ENCODE results near the gene IGSF1. TPM values are rescaled to one million over a fixed set of nuclear protein-coding genes. Genes with fewer than 3 reads are reported as not detected.

The IGSF1 gene
- polyA plus RNA-seq, 4 donors: 0.15 to 14.4 TPM; not detected in 2

GRCh38 chrX:131306601-131307000 is 17.5 kb upstream of the IGSF1 start:
- 8 to 31% (median 27%) methylated on average over 1 of the region's 1 CpG for WGBS, 3 donors

GRCh38 chrX:131305926-131306325 is 16.8 kb upstream of the IGSF1 start:
- H3K27me3 ChIP-seq (ENCODE audit: control insufficient read depth in 3 of 3, insufficient read depth in 3 of 3, low read length in 3 of 3): no peaks in the 10 kb centered on the region

More at GRCh38 chrX:131306601-131307000, 17.5 kb upstream of the IGSF1 start:
- FAIRE-seq: no peak
- Histone ChIP-seq H3K4me1 (ENCODE audit: control insufficient read depth in 3 of 3, insufficient read depth in 2 of 3, low read depth in 1 of 3, low read length in 2 of 3) (no peaks in the 10 kb centered on the region), H3K36me3 (ENCODE audit: control insufficient read depth in 3 of 3, insufficient read depth in 2 of 3, low read depth in 1 of 3, low read length in 3 of 3) (no peaks in the 10 kb centered on the region), H3K9me3 (ENCODE audit: control insufficient read depth in 2 of 2, insufficient read depth in 1 of 2, low read depth in 1 of 2, low read length in 1 of 2) (no peaks in the 10 kb centered on the region), H3K27me3 (ENCODE audit: control insufficient read depth in 3 of 3, insufficient read depth in 3 of 3, low read length in 3 of 3) (no peaks in the 10 kb centered on the region), H3K4me3 (ENCODE audit: low read depth in 1 of 3, low read length in 3 of 3) (no peak overlapping the region), H3K27ac (ENCODE audit: low read depth in 1 of 3, low read length in 2 of 3) (no peak overlapping the region)
- DNase-seq: no peak

GRCh38 chrX:131302701-131303100 is 13.6 kb upstream of the IGSF1 start:
- no peak overlapping the region for H3K4me3 ChIP-seq (ENCODE audit: low read depth in 1 of 3, low read length in 3 of 3)
- DNase-seq: no peak
- H3K4me1 ChIP-seq (ENCODE audit: control insufficient read depth in 3 of 3, insufficient read depth in 2 of 3, low read depth in 1 of 3, low read length in 2 of 3): no peaks in the 10 kb centered on the region
- FAIRE-seq: no peak
- no peak overlapping the region for H3K27ac ChIP-seq (ENCODE audit: low read depth in 1 of 3, low read length in 2 of 3)
- H3K27me3 ChIP-seq (ENCODE audit: control insufficient read depth in 3 of 3, insufficient read depth in 3 of 3, low read length in 3 of 3): no peaks in the 10 kb centered on the region
- no peaks in the 10 kb centered on the region for H3K36me3 ChIP-seq (ENCODE audit: control insufficient read depth in 3 of 3, insufficient read depth in 2 of 3, low read depth in 1 of 3, low read length in 3 of 3)
- no peaks in the 10 kb centered on the region for H3K9me3 ChIP-seq (ENCODE audit: control insufficient read depth in 2 of 2, insufficient read depth in 1 of 2, low read depth in 1 of 2, low read length in 1 of 2)
- WGBS, 3 donors: 67 to 80% (median 69%) methylated on average over 3 of the region's 3 CpGs

More at GRCh38 chrX:131305926-131306325, 16.8 kb upstream of the IGSF1 start:
- Histone ChIP-seq H3K36me3 (ENCODE audit: control insufficient read depth in 3 of 3, insufficient read depth in 2 of 3, low read depth in 1 of 3, low read length in 3 of 3) (no peaks in the 10 kb centered on the region), H3K4me3 (ENCODE audit: low read depth in 1 of 3, low read length in 3 of 3) (no peak overlapping the region), H3K9me3 (ENCODE audit: control insufficient read depth in 2 of 2, insufficient read depth in 1 of 2, low read depth in 1 of 2, low read length in 1 of 2) (no peaks in the 10 kb centered on the region), H3K4me1 (ENCODE audit: control insufficient read depth in 3 of 3, insufficient read depth in 2 of 3, low read depth in 1 of 3, low read length in 2 of 3) (no peaks in the 10 kb centered on the region), H3K27ac (ENCODE audit: low read depth in 1 of 3, low read length in 2 of 3) (no peak overlapping the region)
- FAIRE-seq: no peak
- WGBS, 3 donors: 29 to 58% (median 42%) methylated on average over 2 of the region's 2 CpGs
- no peak for DNase-seq

- Histone ChIP-seq H3K9me3 (ENCODE audit: control insufficient read depth in 2 of 2, insufficient read depth in 1 of 2, low read depth in 1 of 2, low read length in 1 of 2) (no peaks in the 10 kb centered on the region), H3K27me3 (ENCODE audit: control insufficient read depth in 3 of 3, insufficient read depth in 3 of 3, low read length in 3 of 3) (no peaks in the 10 kb centered on the region), H3K4me1 (ENCODE audit: control insufficient read depth in 3 of 3, insufficient read depth in 2 of 3, low read depth in 1 of 3, low read length in 2 of 3) (no peaks in the 10 kb centered on the region), H3K27ac (ENCODE audit: low read depth in 1 of 3, low read length in 2 of 3) (no peak overlapping the region), H3K36me3 (ENCODE audit: control insufficient read depth in 3 of 3, insufficient read depth in 2 of 3, low read depth in 1 of 3, low read length in 3 of 3) (no peaks in the 10 kb centered on the region), H3K4me3 (ENCODE audit: low read depth in 1 of 3, low read length in 3 of 3) (no peak overlapping the region)
- WGBS, 3 donors: 53 to 63% (median 62%) methylated on average over 5 of the region's 5 CpGs
- FAIRE-seq: no peak
- DNase-seq: no peak
Observed at GRCh38 chrX:131301155-131301554, 12.0 kb upstream of the IGSF1 start.

- no peak overlapping the region for H3K4me3 ChIP-seq (ENCODE audit: low read depth in 1 of 3, low read length in 3 of 3)
- H3K4me1 ChIP-seq (ENCODE audit: control insufficient read depth in 3 of 3, insufficient read depth in 2 of 3, low read depth in 1 of 3, low read length in 2 of 3): no peaks in the 10 kb centered on the region
- H3K27me3 ChIP-seq (ENCODE audit: control insufficient read depth in 3 of 3, insufficient read depth in 3 of 3, low read length in 3 of 3): no peaks in the 10 kb centered on the region
- no peaks in the 10 kb centered on the region for H3K9me3 ChIP-seq (ENCODE audit: control insufficient read depth in 2 of 2, insufficient read depth in 1 of 2, low read depth in 1 of 2, low read length in 1 of 2)
- H3K36me3 ChIP-seq (ENCODE audit: control insufficient read depth in 3 of 3, insufficient read depth in 2 of 3, low read depth in 1 of 3, low read length in 3 of 3): no peaks in the 10 kb centered on the region
- no peak overlapping the region for H3K27ac ChIP-seq (ENCODE audit: low read depth in 1 of 3, low read length in 2 of 3)
- no peak for FAIRE-seq
- DNase-seq: no peak
- WGBS, 3 donors: 77 to 92% (median 80%) methylated on average over 3 of the region's 3 CpGs
Observed at GRCh38 chrX:131298846-131299245, 9.7 kb upstream of the IGSF1 start.

- Histone ChIP-seq H3K27ac (ENCODE audit: low read depth in 1 of 3, low read length in 2 of 3) (no peak overlapping the region), H3K4me1 (ENCODE audit: control insufficient read depth in 3 of 3, insufficient read depth in 2 of 3, low read depth in 1 of 3, low read length in 2 of 3) (no peaks in the 10 kb centered on the region), H3K4me3 (ENCODE audit: low read depth in 1 of 3, low read length in 3 of 3) (no peak overlapping the region), H3K36me3 (ENCODE audit: control insufficient read depth in 3 of 3, insufficient read depth in 2 of 3, low read depth in 1 of 3, low read length in 3 of 3) (no peaks in the 10 kb centered on the region), H3K27me3 (ENCODE audit: control insufficient read depth in 3 of 3, insufficient read depth in 3 of 3, low read length in 3 of 3) (no peaks in the 10 kb centered on the region), H3K9me3 (ENCODE audit: control insufficient read depth in 2 of 2, insufficient read depth in 1 of 2, low read depth in 1 of 2, low read length in 1 of 2) (no peaks in the 10 kb centered on the region)
- DNase-seq (no peak), FAIRE-seq (no peak)
- 60 to 76% (median 61%) methylated on average over 2 of the region's 2 CpGs for WGBS, 3 donors
Observed at GRCh38 chrX:131298036-131298435, 8.9 kb upstream of the IGSF1 start.

GRCh38 chrX:131289527-131289926 is 421 bp upstream of the IGSF1 start:
- DNase-seq (no peak), FAIRE-seq (no peak)
- Histone ChIP-seq H3K36me3 (ENCODE audit: control insufficient read depth in 3 of 3, insufficient read depth in 2 of 3, low read depth in 1 of 3, low read length in 3 of 3) (no peaks in the 10 kb centered on the region), H3K27me3 (ENCODE audit: control insufficient read depth in 3 of 3, insufficient read depth in 3 of 3, low read length in 3 of 3) (no peaks in the 10 kb centered on the region), H3K27ac (ENCODE audit: low read depth in 1 of 3, low read length in 2 of 3) (no peak overlapping the region), H3K4me1 (ENCODE audit: control insufficient read depth in 3 of 3, insufficient read depth in 2 of 3, low read depth in 1 of 3, low read length in 2 of 3) (peaks cover 0 to 4% (median 0%) of the 10 kb centered on the region in 3 donors), H3K9me3 (ENCODE audit: control insufficient read depth in 2 of 2, insufficient read depth in 1 of 2, low read depth in 1 of 2, low read length in 1 of 2) (no peaks in the 10 kb centered on the region), H3K4me3 (ENCODE audit: low read depth in 1 of 3, low read length in 3 of 3) (peak overlapping the region in 1 of 3 donors; percentile 42)
- 51 to 55% (median 53%) methylated on average over 4 of the region's 4 CpGs for WGBS, 3 donors

- no peak overlapping the region for H3K4me3 ChIP-seq (ENCODE audit: low read depth in 1 of 3, low read length in 3 of 3)
- no peaks in the 10 kb centered on the region for H3K9me3 ChIP-seq (ENCODE audit: control insufficient read depth in 2 of 2, insufficient read depth in 1 of 2, low read depth in 1 of 2, low read length in 1 of 2)
- peaks cover 0 to 4% (median 0%) of the 10 kb centered on the region in 3 donors for H3K4me1 ChIP-seq (ENCODE audit: control insufficient read depth in 3 of 3, insufficient read depth in 2 of 3, low read depth in 1 of 3, low read length in 2 of 3)
- H3K27ac ChIP-seq (ENCODE audit: low read depth in 1 of 3, low read length in 2 of 3): no peak overlapping the region
- DNase-seq (no peak), FAIRE-seq (no peak)
- no peaks in the 10 kb centered on the region for H3K27me3 ChIP-seq (ENCODE audit: control insufficient read depth in 3 of 3, insufficient read depth in 3 of 3, low read length in 3 of 3)
- H3K36me3 ChIP-seq (ENCODE audit: control insufficient read depth in 3 of 3, insufficient read depth in 2 of 3, low read depth in 1 of 3, low read length in 3 of 3): no peaks in the 10 kb centered on the region
- WGBS, 3 donors: 40 to 76% (median 43%) methylated on average over 1 of the region's 1 CpG
Observed at GRCh38 chrX:131288188-131288587, 918 bp downstream of the IGSF1 start.

GRCh38 chrX:131287560-131288179 is 1.4 kb downstream of the IGSF1 start:
- DNase-seq: peak in 1 of 2 donors; percentile 57

More at GRCh38 chrX:131287560-131288179, 1.4 kb downstream of the IGSF1 start:
- Histone ChIP-seq H3K4me1 (ENCODE audit: control insufficient read depth in 3 of 3, insufficient read depth in 2 of 3, low read depth in 1 of 3, low read length in 2 of 3) (peaks cover 0 to 4% (median 0%) of the 10 kb centered on the region in 3 donors), H3K4me3 (ENCODE audit: low read depth in 1 of 3, low read length in 3 of 3) (no peak overlapping the region), H3K9me3 (ENCODE audit: control insufficient read depth in 2 of 2, insufficient read depth in 1 of 2, low read depth in 1 of 2, low read length in 1 of 2) (no peaks in the 10 kb centered on the region), H3K27me3 (ENCODE audit: control insufficient read depth in 3 of 3, insufficient read depth in 3 of 3, low read length in 3 of 3) (no peaks in the 10 kb centered on the region), H3K36me3 (ENCODE audit: control insufficient read depth in 3 of 3, insufficient read depth in 2 of 3, low read depth in 1 of 3, low read length in 3 of 3) (no peaks in the 10 kb centered on the region), H3K27ac (ENCODE audit: low read depth in 1 of 3, low read length in 2 of 3) (peak overlapping the region in 1 of 3 donors; percentile 17)
- FAIRE-seq: no peak
- 53 to 60% (median 53%) methylated on average over 4 of the region's 4 CpGs for WGBS, 3 donors

Measured in small intestine (tissue), 7 donors.